ENCODE data around the gene SLC8A3. TPM values are rescaled to one million over a fixed set of nuclear protein-coding genes. Genes with fewer than 3 reads are reported as not detected.

Gene SLC8A3
- total RNA-seq, 6 experiments from 2014 or later, result 0.05 to 0.13 (median 0.12) TPM; not detected in 3

GRCh38 chr14:70180718-70181117, 8.0 kb downstream of the SLC8A3 start:
- no peak for ATAC-seq
- no peaks in the 10 kb centered on the region for H3K9me3 ChIP-seq

DNA sequence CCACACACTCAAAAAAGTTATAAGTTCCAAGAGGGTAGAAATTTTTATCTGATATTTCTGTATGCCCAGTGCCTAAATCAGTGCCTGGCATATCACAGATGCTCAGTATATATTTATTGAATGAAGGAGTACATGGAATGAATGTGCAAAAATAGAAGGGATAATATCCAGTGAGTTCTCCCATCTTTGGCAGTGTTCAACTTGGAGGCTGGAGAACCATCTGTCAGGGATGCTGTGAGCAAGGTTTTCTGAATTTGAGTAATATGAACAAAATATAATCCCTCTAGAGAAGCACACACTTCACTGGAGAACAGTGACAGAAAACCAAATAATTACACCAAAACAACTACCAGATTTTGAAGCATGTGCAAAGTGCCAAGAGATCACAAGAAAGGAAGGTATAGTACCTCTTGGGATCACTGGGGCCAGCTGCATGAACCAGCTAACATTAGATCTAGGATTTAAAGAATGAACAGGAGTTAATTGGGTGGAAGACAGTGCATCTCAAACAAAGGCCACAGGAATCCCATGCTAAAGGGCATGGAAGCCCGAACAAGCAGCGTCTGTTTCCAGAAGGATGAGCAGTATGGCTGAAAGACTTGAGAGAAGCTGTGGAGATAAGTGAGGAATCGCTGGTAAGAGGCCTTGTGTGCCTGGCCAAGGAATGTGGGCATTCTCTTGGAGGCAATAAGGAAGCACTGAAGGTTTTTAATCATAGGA, 11.5 kb downstream of the SLC8A3 start:
- intact Hi-C loops (cut with DNase I), result no loop called here
- no peak for DNase-seq

More at GRCh38 chr14:70180718-70181117, 8.0 kb downstream of the SLC8A3 start:
- Histone ChIP-seq H3K36me3 (no peaks in the 10 kb centered on the region), H3K4me1 (no peaks in the 10 kb centered on the region), H3K4me3 (no peak overlapping the region), H3K27ac (no peak overlapping the region), H3K27me3 (no peaks in the 10 kb centered on the region)
- DNase-seq, result no peak
- intact Hi-C loops (cut with DNase I), result no loop called here
- no CpG with 5 or more reads among the region's 1 CpG for WGBS (ENCODE audit: insufficient coverage, low coverage, low lambda C conversion rate, missing lambda C conversion rate)
- TF ChIP-seq, protein P1, sequence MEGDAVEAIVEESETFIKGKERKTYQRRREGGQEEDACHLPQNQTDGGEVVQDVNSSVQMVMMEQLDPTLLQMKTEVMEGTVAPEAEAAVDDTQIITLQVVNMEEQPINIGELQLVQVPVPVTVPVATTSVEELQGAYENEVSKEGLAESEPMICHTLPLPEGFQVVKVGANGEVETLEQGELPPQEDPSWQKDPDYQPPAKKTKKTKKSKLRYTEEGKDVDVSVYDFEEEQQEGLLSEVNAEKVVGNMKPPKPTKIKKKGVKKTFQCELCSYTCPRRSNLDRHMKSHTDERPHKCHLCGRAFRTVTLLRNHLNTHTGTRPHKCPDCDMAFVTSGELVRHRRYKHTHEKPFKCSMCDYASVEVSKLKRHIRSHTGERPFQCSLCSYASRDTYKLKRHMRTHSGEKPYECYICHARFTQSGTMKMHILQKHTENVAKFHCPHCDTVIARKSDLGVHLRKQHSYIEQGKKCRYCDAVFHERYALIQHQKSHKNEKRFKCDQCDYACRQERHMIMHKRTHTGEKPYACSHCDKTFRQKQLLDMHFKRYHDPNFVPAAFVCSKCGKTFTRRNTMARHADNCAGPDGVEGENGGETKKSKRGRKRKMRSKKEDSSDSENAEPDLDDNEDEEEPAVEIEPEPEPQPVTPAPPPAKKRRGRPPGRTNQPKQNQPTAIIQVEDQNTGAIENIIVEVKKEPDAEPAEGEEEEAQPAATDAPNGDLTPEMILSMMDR (IDR thresholded peaks at IDR 0.05), result no peak
- no peak for TF ChIP-seq POLR2A (IDR thresholded peaks at IDR 0.05)

DNA sequence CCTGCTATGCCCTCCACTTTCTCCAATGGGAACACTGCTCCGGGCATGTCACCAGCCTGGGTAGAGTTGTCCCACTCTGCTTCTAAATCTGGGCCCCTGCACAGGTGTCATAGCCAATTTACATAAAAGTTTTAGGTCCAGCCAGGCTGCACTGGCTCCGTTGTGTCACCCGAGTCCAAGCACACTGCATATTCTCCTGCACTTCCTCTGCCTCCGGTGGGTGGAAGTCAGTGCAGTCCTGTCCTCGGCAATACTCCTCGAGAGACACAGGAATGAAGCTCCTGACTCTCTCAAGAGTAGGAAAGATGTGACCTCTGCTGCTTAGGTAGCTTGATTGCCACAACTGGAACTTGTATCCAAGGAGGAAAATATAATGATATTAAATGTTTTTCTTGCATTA, 15.2 kb downstream of the SLC8A3 start:
- ATAC-seq, result no peak
- TF ChIP-seq, protein P1 (IDR thresholded peaks at IDR 0.05), result no peak
- no peak for TF ChIP-seq POLR2A (IDR thresholded peaks at IDR 0.05)
- H3K4me1 ChIP-seq, result no peaks in the 10 kb centered on the region
- no peaks in the 10 kb centered on the region for H3K9me3 ChIP-seq
- 73% methylated on average over 4 of the region's 6 CpGs for WGBS (ENCODE audit: insufficient coverage, low coverage, low lambda C conversion rate, missing lambda C conversion rate)
- H3K27me3 ChIP-seq, result no peaks in the 10 kb centered on the region
- no peak overlapping the region for H3K27ac ChIP-seq
- intact Hi-C loops (cut with DNase I), result no loop called here
- no peak for DNase-seq
- H3K4me3 ChIP-seq, result no peak overlapping the region
- no peaks in the 10 kb centered on the region for H3K36me3 ChIP-seq

More for the DNA sequence above, 11.5 kb downstream of the SLC8A3 start:
- WGBS (ENCODE audit: insufficient coverage, low coverage, low lambda C conversion rate, missing lambda C conversion rate), result 58% methylated on average over 3 of the region's 3 CpGs
- Histone ChIP-seq H3K4me3 (no peak overlapping the region), H3K27me3 (no peaks in the 10 kb centered on the region), H3K27ac (no peak overlapping the region), H3K36me3 (no peaks in the 10 kb centered on the region), H3K4me1 (no peaks in the 10 kb centered on the region), H3K9me3 (no peaks in the 10 kb centered on the region)
- TF ChIP-seq POLR2A (IDR thresholded peaks at IDR 0.05), result no peak
- TF ChIP-seq, protein P1 (IDR thresholded peaks at IDR 0.05), result no peak
- ATAC-seq, result no peak

DNA sequence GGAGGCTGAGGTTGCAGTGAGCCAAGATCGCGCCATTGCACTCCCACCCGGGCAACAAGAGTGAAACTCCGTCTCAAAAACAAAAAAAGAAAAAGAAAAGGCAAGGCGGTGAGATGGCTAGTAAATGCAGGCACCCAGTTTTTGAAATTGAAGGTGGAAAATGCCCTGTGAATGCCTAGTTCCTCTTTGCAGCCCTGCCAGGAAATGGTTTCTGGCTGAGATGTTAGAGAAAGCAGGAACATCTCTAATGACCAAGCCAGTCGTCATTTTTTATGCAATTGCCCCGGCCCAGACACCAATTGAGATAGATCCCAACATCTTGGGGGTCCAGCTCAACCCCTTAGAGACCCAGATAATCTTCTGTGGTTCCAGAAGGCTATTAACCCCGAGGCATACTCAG, 17.0 kb downstream of the SLC8A3 start:
- intact Hi-C loops (cut with DNase I), result no loop called here
- DNase-seq (no peak), ATAC-seq (no peak)
- TF ChIP-seq POLR2A (IDR thresholded peaks at IDR 0.05), result no peak
- TF ChIP-seq, protein P1 (IDR thresholded peaks at IDR 0.05), result no peak
- Histone ChIP-seq H3K27ac (no peak overlapping the region), H3K4me1 (no peaks in the 10 kb centered on the region), H3K9me3 (no peaks in the 10 kb centered on the region), H3K4me3 (no peak overlapping the region), H3K36me3 (no peaks in the 10 kb centered on the region), H3K27me3 (no peaks in the 10 kb centered on the region)
- 39% methylated on average over 5 of the region's 8 CpGs for WGBS (ENCODE audit: insufficient coverage, low coverage, low lambda C conversion rate, missing lambda C conversion rate)
